HEK293 (cell line): ENCODE data around the gene M1AP.

Source experiments
- CTCF ChIA-PET: fragments of 350-600 bp; formaldehyde crosslinking; extraction: SDS; loops from one replicate; lab custom pipeline; 2021; ENCODE audit warnings: antibody characterized with exemption; lab: Yijun Ruan, JAX
- POLR2A ChIA-PET: fragments of 300-600 bp; formaldehyde crosslinking; extraction: SDS; loops from one replicate; lab custom pipeline; 2020; ENCODE audit warnings: antibody characterized with exemption, inconsistent platforms; lab: Yijun Ruan, JAX
- H3K27ac ChIP-seq: fragments of 200-500 bp; sonication (Bioruptor generic); 2 replicates; pipeline ENCODE4 v1.5.1; 2014; ENCODE audit warnings: low read depth, low read length, control low read depth, inconsistent platforms; ENCODE audit errors: extremely low read depth
- H3K36me3 ChIP-seq, 2 experiments: fragments of 200-500 bp in 1 of 2; sonication (Bioruptor generic) in 1 of 2; 1 replicate in 1 of 2; 2 replicates in 1 of 2; pipeline ENCODE4 v1.5.1; 2014 to 2017; ENCODE audit warnings: inconsistent platforms in 2 of 2, low read length in 2 of 2; ENCODE audit not compliant: control insufficient read depth in 2 of 2, insufficient read depth in 1 of 2
- H3K4me1 ChIP-seq: fragments of 200-500 bp; sonication (Bioruptor generic); 2 replicates; pipeline ENCODE4 v1.5.1; 2014; ENCODE audit warnings: mild to moderate bottlenecking, low read length, inconsistent platforms; ENCODE audit not compliant: control insufficient read depth, insufficient read depth
- H3K4me3 ChIP-seq: 2 replicates; pipeline ENCODE4 v1.5.1; 2011; ENCODE audit warnings: low read depth, mild to moderate bottlenecking, control low read depth, low read length, moderate library complexity
- H3K9me3 ChIP-seq: fragments of 200-500 bp; sonication (Bioruptor generic); 2 replicates; pipeline ENCODE4 v1.5.1; 2014; ENCODE audit warnings: low read depth, low read length, inconsistent platforms; ENCODE audit not compliant: control insufficient read depth, insufficient read depth
- BCL11B ChIP-seq: fragments of 450-650 bp; formaldehyde crosslinking; IDR thresholded peaks from 2 replicates; pipeline ENCODE4 v1.5.1; 2016; ENCODE audit warnings: low read depth, missing biosample characterization, missing genetic modification characterization
- IKZF3 ChIP-seq: fragments of 450-650 bp; IDR thresholded peaks from 2 replicates; pipeline ENCODE4 v1.5.0; 2018; ENCODE audit warnings: missing biosample characterization, mild to moderate bottlenecking, missing genetic modification characterization, moderate library complexity
- KLF10 ChIP-seq: fragments of 450-650 bp; IDR thresholded peaks from 2 replicates; pipeline ENCODE4 v1.5.1; 2018; ENCODE audit warnings: missing biosample characterization, mild to moderate bottlenecking, missing genetic modification characterization
- PRDM1 ChIP-seq: fragments of 450-650 bp; formaldehyde crosslinking; IDR thresholded peaks from 2 replicates; pipeline ENCODE4; 2016; ENCODE audit warnings: missing biosample characterization, missing genetic modification characterization
- REST ChIP-seq: fragments of 450-650 bp; formaldehyde crosslinking; IDR thresholded peaks from 2 replicates; pipeline ENCODE4 v1.5.1; 2016; ENCODE audit warnings: missing biosample characterization, missing genetic modification characterization
- SCRT1 ChIP-seq: fragments of 450-650 bp; formaldehyde crosslinking; IDR thresholded peaks from 2 replicates; pipeline ENCODE4 v1.5.1; 2016; ENCODE audit warnings: missing biosample characterization, missing genetic modification characterization, borderline replicate concordance
- SCRT2 ChIP-seq: fragments of 450-650 bp; formaldehyde crosslinking; IDR thresholded peaks from 2 replicates; pipeline ENCODE4 v1.5.1; 2016; ENCODE audit warnings: missing biosample characterization, missing genetic modification characterization
- ZBTB10 ChIP-seq: fragments of 450-650 bp; formaldehyde crosslinking; IDR thresholded peaks from 2 replicates; pipeline ENCODE4 v1.5.1; 2016; ENCODE audit warnings: missing biosample characterization, missing genetic modification characterization
- ZBTB20 ChIP-seq: fragments of 450-650 bp; formaldehyde crosslinking; IDR thresholded peaks from 2 replicates; pipeline ENCODE4 v1.5.1; 2016; ENCODE audit warnings: missing biosample characterization, missing genetic modification characterization
- ZBTB48 ChIP-seq: fragments of 450-650 bp; formaldehyde crosslinking; IDR thresholded peaks from 2 replicates; pipeline ENCODE4 v1.5.1; 2016; ENCODE audit warnings: missing biosample characterization, missing genetic modification characterization
- ZBTB8A ChIP-seq: fragments of 450-650 bp; formaldehyde crosslinking; IDR thresholded peaks from 2 replicates; pipeline ENCODE4 v1.5.1; 2016; ENCODE audit warnings: missing biosample characterization, missing genetic modification characterization
- ZEB2 ChIP-seq: fragments of 450-650 bp; formaldehyde crosslinking; IDR thresholded peaks from 2 replicates; pipeline ENCODE4 v1.5.1; 2016; ENCODE audit warnings: missing biosample characterization, missing genetic modification characterization
- ZNF24 ChIP-seq: fragments of 450-650 bp; formaldehyde crosslinking; IDR thresholded peaks from 2 replicates; pipeline ENCODE4 v1.5.1; 2016; ENCODE audit warnings: missing biosample characterization, missing genetic modification characterization
- ZNF335 ChIP-seq: fragments of 450-650 bp; formaldehyde crosslinking; conservative IDR thresholded peaks from 2 replicates; pipeline ENCODE4 v1.5.1; 2016; ENCODE audit warnings: missing biosample characterization, missing genetic modification characterization
- ZNF37A ChIP-seq: fragments of 450-650 bp; IDR thresholded peaks from 2 replicates; pipeline ENCODE4 v1.5.1; 2018; ENCODE audit warnings: missing biosample characterization, missing genetic modification characterization
- ZNF398 ChIP-seq: fragments of 450-650 bp; formaldehyde crosslinking; IDR thresholded peaks from 2 replicates; pipeline ENCODE4 v1.5.1; 2017; ENCODE audit warnings: missing biosample characterization, missing genetic modification characterization
- ZNF433 ChIP-seq: fragments of 450-650 bp; formaldehyde crosslinking; IDR thresholded peaks from 2 replicates; pipeline ENCODE4 v1.5.1; 2016; ENCODE audit warnings: missing biosample characterization, missing genetic modification characterization, low read depth
- ZNF510 ChIP-seq: fragments of 450-650 bp; formaldehyde crosslinking; IDR thresholded peaks from 2 replicates; pipeline ENCODE4 v1.5.1; 2018; ENCODE audit warnings: mild to moderate bottlenecking, missing genetic modification characterization, missing biosample characterization; ENCODE audit not compliant: insufficient replicate concordance
- ZNF530 ChIP-seq: fragments of 450-650 bp; formaldehyde crosslinking; IDR thresholded peaks from 2 replicates; pipeline ENCODE4 v1.5.1; 2016; ENCODE audit warnings: low read depth, missing biosample characterization, missing genetic modification characterization
- ZNF580 ChIP-seq: fragments of 450-650 bp; formaldehyde crosslinking; IDR thresholded peaks from 2 replicates; pipeline ENCODE4 v1.5.1; 2016; ENCODE audit warnings: missing biosample characterization, missing genetic modification characterization

M1AP gene

GRCh38 chr2:74551530-74551929 is 96.6 kb downstream of the M1AP start:
- TF ChIP-seq SCRT1 (tag by site-specific recombination) = peak; percentile 51; the same call in 1 of the 2 replicates
- no peak for TF ChIP-seq ZNF37A
- no peak for TF ChIP-seq IKZF3
- no peak for TF ChIP-seq BCL11B
- no peak for TF ChIP-seq ZNF530
- TF ChIP-seq SCRT2 (tag by site-specific recombination) = peak; percentile 85
- Histone ChIP-seq H3K27ac (no peak overlapping the region), H3K4me3 (no peak overlapping the region), H3K36me3 (peaks cover 0 to 6% of the 10 kb centered on the region in 2 experiments; a peak in 1 of 3 replicates), H3K9me3 (no peaks in the 10 kb centered on the region), H3K4me1 (no peaks in the 10 kb centered on the region; the same call in 1 of the 2 replicates)
- CTCF ChIA-PET = interaction anchor here (0.6 kb wide), 2 partner anchors 216 to 290 kb away, joined by 3 to 4 read pairs; no protein-coding TSS in a partner anchor
- POLR2A ChIA-PET = no interaction called here

- TF ChIP-seq ZNF580 (no peak), ZNF433 (tag by site-specific recombination) (no peak), ZNF398 (peak; percentile 39; the same call in 1 of the 2 replicates)
- TF ChIP-seq, all 188 proteins: peak for 1
- POLR2A ChIA-PET = no interaction called here
- H3K4me3 ChIP-seq = no peak overlapping the region
Observed at GRCh38 chr2:74550231-74550630, 97.9 kb downstream of the M1AP start.

GRCh38 chr2:74548900-74549826 is 99.0 kb downstream of the M1AP start:
- POLR2A ChIA-PET = interaction anchor here (1.6 kb wide), 1 partner anchor 91 kb away, joined by 3 read pairs; the partner anchor contains the start of gene WBP1
- Histone ChIP-seq H3K4me1 (no peaks in the 10 kb centered on the region; the same call in 1 of the 2 replicates), H3K4me3 (peak overlapping the region; percentile 41), H3K27ac (peak overlapping the region; percentile 69; the same call in 1 of the 2 replicates), H3K9me3 (no peaks in the 10 kb centered on the region), H3K36me3 (peaks cover 0 to 4% of the 10 kb centered on the region in 2 experiments; a peak in 1 of 3 replicates)
- CTCF ChIA-PET = no interaction called here
- TF ChIP-seq ZBTB10 (tag by site-specific recombination) (peak; percentile 67; the same call in 1 of the 2 replicates), ZEB2 (tag by site-specific recombination) (peak; percentile 31; the same call in 1 of the 2 replicates), ZBTB48 (tag by site-specific recombination) (peak; percentile 39; the same call in 1 of the 2 replicates), ZBTB20 (tag by site-specific recombination) (peak; percentile 62), ZNF335 (tag by site-specific recombination) (peak; percentile 52), PRDM1 (tag by site-specific recombination) (no peak), ZNF24 (0 out of 2 replicates have a peak, but pooled peaks have one; percentile 25), KLF10 (tag by site-specific recombination) (peak; percentile 86), ZNF510 (tag by site-specific recombination) (no peak), REST (0 out of 2 replicates have a peak, but pooled peaks have one; percentile 20), ZBTB8A (tag by site-specific recombination) (peak; percentile 53; the same call in 1 of the 2 replicates)

More at GRCh38 chr2:74550231-74550630, 97.9 kb downstream of the M1AP start:
- Histone ChIP-seq H3K27ac (no peak overlapping the region), H3K4me1 (no peaks in the 10 kb centered on the region; the same call in 1 of the 2 replicates), H3K36me3 (peaks cover 0 to 4% of the 10 kb centered on the region in 2 experiments; a peak in 1 of 3 replicates), H3K9me3 (no peaks in the 10 kb centered on the region)
- CTCF ChIA-PET = no interaction called here
